NCI-H82 (cell line): ENCODE results near the gene CTIF.

Experiments used
- DNase-seq: peaks from one replicate; lab custom pipeline; 2025; lab: John Stamatoyannopoulos, UW

Gene CTIF

GRCh38 chr18:48600456-48601090, 61.7 kb downstream of the CTIF start:
- no peak for DNase-seq

- DNase-seq = no peak
Measured at GRCh38 chr18:48601343-48601742, 62.5 kb downstream of the CTIF start.

- DNase-seq = no peak
Measured at GRCh38 chr18:48602759-48603390, 64.0 kb downstream of the CTIF start.

GRCh38 chr18:48605408-48605845, 66.6 kb downstream of the CTIF start:
- DNase-seq = peak; percentile 48

- no peak for DNase-seq
Measured at GRCh38 chr18:48607056-48607984, 68.5 kb downstream of the CTIF start.

- DNase-seq = no peak
Measured at GRCh38 chr18:48608581-48608980, 69.8 kb downstream of the CTIF start.

GRCh38 chr18:48609114-48609513, 70.3 kb downstream of the CTIF start:
- DNase-seq = no peak

- no peak for DNase-seq
Measured at GRCh38 chr18:48609820-48610815, 71.3 kb downstream of the CTIF start.

- DNase-seq = no peak
Measured at GRCh38 chr18:48611203-48611602, 72.4 kb downstream of the CTIF start.

GRCh38 chr18:48611785-48612480, 73.1 kb downstream of the CTIF start:
- DNase-seq = no peak

GRCh38 chr18:48612511-48612910, 73.7 kb downstream of the CTIF start:
- no peak for DNase-seq

- DNase-seq = peak; percentile 82
Measured at GRCh38 chr18:48612917-48613316, 74.1 kb downstream of the CTIF start.

- peak; percentile 2 for DNase-seq
Measured at GRCh38 chr18:48613589-48614404, 75.0 kb downstream of the CTIF start.

GRCh38 chr18:48615566-48616401, 77.0 kb downstream of the CTIF start:
- no peak for DNase-seq

GRCh38 chr18:48616484-48617255, 77.8 kb downstream of the CTIF start:
- DNase-seq = no peak

GRCh38 chr18:48617844-48618497, 79.1 kb downstream of the CTIF start:
- DNase-seq = no peak

- no peak for DNase-seq
Measured at GRCh38 chr18:48619016-48619415, 80.2 kb downstream of the CTIF start.

GRCh38 chr18:48619501-48619900, 80.7 kb downstream of the CTIF start:
- DNase-seq = no peak
